HepG2 (cell line): Measurements from ENCODE around the gene VWA5B1.

Source experiments
- CEBPB ChIP-seq: IDR thresholded peaks from 2 replicates; pipeline ENCODE4 v1.6.1; 2011; ENCODE audit warnings: low read depth, low read length, improper control_type of control experiment, borderline replicate concordance
- SNAI1 ChIP-seq: sonication (generic); formaldehyde crosslinking; IDR thresholded peaks from 2 replicates; pipeline ENCODE4 v1.5.0; 2020; ENCODE audit warnings: mild to moderate bottlenecking, missing genetic modification reagents, borderline replicate concordance
- ZSCAN22 ChIP-seq: sonication (generic); formaldehyde crosslinking; IDR thresholded peaks from 2 replicates; pipeline ENCODE4 v1.4.0; 2020; ENCODE audit warnings: mild to moderate bottlenecking, missing genetic modification reagents
- TF ChIP-seq, protein P1 (sequence below): sonication (generic); formaldehyde crosslinking; IDR thresholded peaks from 2 replicates; pipeline ENCODE4 v1.9.0; 2021; ENCODE audit warnings: missing genetic modification reagents, borderline replicate concordance

GRCh38 chr1:20386323-20387081, 95.8 kb downstream of the VWA5B1 start:
- TF ChIP-seq ZSCAN22 (CRISPR knock-in tag) (no peak), CEBPB (no peak), SNAI1 (CRISPR knock-in tag) (no peak)
- TF ChIP-seq, protein P1, sequence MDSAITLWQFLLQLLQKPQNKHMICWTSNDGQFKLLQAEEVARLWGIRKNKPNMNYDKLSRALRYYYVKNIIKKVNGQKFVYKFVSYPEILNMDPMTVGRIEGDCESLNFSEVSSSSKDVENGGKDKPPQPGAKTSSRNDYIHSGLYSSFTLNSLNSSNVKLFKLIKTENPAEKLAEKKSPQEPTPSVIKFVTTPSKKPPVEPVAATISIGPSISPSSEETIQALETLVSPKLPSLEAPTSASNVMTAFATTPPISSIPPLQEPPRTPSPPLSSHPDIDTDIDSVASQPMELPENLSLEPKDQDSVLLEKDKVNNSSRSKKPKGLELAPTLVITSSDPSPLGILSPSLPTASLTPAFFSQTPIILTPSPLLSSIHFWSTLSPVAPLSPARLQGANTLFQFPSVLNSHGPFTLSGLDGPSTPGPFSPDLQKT = no peak
